GM18873 (cell line): Measurements from ENCODE around the gene BACH2.
A peak's percentile ranks its signal among the peaks of the same experiment; 100 is the strongest.

Experiments
- ATAC-seq: cut with Tn5 transposase; IDR thresholded peaks from one replicate; pipeline ENCODE4 v1.9.1; 2021; ENCODE audit warnings: mild to moderate bottlenecking, moderate library complexity, moderate number of reproducible peaks; ENCODE audit not compliant: unreplicated experiment, low FRiP score

Gene BACH2

DNA sequence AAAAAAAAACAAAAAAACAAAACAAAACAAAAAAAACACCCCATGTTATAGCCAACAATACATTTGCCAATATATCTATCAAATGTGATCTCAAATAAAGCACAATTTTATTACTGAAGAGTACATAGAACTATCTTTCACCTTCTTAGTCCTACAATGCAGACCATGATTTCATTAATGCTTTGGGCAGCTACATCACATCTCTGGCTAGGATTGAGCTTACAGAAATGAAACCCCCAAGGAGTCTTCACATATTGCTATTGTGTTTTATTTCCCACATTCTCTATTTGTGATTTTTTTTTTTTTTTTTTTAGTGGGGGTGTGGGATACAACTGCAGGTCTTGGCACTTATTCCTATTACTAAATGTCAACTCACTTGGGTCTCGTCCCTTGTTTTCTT lies 189.3 kb downstream of the BACH2 start:
- no peak for ATAC-seq

DNA sequence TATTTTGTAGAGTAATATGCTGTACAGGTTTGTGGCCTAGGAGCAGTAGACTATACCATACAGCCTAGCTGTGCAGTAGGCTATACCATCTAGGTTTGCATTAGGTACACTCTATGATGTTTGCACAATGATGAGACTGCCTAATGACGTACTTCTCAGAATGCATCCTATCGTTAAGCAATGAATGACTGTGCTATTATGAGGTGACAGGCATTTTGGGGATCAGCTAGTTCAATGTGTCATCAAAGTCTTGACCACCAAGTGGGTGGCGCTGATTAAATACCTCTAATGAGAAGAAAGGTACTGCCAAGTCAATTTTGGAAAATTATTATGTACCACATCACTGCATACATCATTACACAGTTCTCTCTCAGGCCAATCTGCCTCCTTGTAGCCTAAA lies 190.2 kb downstream of the BACH2 start:
- ATAC-seq, result no peak

DNA sequence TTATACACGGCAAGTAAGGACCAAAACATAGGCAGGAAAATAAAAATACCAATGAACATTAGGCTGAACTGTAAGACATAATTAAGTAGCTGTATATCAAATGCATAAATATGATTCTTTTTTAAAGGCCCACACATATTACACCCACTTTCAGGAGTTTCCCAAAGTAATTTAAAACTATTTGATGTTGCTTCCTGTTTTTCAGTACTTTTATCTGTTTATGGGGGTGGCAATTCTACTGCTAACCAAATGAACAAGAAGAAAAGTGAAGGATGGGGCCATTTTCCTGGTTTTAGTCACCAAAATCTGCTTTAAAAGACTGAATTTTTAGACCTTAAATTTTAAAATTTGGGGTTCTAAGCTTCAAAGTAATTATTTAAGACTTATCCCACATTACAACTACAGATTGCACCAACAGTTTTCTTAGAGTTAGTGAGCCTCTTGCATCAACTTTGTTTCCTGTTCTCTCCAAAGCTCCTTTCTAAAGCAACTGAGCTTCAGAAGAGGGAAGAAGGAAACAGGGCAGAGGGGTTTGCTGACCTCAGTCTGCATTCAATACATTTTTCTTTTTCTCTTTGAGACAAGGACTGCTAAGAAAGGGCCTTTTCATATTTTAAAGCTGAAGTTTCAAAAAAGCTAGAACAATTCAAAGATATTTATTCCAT lies 191.0 kb downstream of the BACH2 start:
- no peak for ATAC-seq

DNA sequence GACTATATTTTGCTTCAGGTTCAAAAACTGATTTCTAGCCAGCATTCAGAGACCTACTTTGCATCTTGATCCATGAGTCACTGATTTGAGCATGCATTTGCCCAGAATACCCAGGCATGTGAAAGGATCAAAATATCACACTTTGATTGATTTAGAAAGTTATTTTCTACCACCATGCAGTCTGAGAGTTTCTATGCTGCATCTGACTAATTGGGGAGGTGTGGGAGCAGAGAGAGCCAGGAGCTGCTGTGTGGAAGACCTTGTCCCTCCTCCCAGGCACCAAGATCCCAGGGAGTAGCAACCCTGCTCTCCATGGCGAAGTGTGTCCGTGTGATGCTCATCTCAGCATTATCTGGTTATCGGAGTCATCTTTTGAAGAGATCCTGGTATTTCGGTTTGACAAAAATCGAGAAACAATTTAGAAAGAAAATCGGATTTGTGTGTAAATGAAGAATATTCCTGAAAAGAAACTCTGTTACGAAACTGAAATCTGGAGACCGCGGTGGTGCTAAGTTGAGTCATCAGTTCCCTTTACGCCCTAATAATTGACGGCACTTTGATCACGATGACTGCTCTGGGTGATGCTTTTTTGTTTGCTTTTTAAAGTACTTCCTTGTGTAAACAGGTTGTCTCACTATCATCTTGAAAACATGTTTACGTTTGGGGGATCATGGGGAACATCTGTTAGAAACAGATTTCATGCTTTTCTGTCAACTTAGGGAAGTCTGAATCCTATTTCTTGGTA lies 193.4 kb downstream of the BACH2 start:
- ATAC-seq, result peak; percentile 66

DNA sequence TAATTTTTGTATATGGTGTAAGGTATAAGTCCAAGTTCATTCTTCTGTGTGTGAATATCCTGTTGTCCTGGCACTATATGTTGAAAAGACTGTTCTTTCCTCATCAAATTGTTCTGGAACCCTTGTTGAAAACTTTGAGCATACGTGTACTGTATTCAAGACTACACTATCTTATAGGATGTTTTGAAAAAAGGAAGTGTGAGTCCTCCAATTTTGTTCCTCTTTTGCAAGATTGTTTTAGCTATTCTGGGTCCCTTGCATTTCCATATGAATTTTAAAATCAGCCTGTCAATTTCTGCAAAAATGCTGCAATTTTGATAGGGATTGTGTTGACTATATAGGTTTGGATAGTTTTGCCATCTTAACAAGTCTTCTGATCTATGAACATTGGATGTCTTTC lies 195.2 kb downstream of the BACH2 start:
- ATAC-seq, result no peak

DNA sequence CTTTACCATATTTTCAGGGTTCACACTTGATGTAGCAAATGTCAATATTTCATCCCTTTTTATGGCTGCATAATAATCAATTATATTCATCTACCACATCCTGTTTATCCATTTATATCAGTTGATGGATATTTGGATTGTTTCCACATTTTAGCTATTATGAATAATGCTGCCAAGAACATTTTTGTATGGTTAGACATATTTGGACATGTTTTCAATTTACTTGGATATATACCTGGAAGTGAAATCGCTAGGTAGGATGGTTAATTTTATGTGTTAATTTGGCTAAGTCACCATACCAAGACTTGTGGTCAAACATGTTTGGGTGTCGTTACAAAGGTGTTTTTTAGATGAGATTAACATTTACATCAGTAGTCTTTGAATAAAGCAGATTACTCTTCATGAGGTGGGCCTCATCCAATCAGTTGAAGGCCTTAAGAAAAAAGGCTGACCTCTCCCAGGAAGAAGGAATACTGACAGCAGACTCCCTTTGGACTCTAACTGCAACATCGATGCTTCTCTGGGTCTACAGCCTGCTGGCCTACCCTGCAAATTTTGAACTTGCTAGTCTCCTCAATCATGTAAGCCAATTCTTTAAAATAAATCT lies 196.5 kb downstream of the BACH2 start:
- no peak for ATAC-seq

DNA sequence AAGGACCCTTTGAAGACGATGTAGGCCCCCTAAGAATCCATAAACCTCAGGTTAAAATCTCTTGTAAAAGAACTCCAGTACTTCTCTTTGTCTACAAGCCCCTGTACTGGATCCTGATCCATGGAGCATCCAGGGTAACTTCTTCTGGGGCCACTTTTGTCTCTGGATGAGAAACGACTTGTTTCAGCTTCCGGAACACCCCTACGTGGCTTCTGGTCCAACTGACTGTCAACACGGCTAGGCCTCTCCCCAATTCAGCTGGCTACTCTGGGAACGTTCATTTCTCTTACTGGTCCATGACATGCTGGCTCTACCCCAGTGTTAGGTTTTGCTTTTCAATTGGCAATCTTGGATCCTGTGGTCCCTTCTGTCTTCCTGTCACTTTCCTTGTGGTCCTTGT lies 198.0 kb downstream of the BACH2 start:
- no peak for ATAC-seq

DNA sequence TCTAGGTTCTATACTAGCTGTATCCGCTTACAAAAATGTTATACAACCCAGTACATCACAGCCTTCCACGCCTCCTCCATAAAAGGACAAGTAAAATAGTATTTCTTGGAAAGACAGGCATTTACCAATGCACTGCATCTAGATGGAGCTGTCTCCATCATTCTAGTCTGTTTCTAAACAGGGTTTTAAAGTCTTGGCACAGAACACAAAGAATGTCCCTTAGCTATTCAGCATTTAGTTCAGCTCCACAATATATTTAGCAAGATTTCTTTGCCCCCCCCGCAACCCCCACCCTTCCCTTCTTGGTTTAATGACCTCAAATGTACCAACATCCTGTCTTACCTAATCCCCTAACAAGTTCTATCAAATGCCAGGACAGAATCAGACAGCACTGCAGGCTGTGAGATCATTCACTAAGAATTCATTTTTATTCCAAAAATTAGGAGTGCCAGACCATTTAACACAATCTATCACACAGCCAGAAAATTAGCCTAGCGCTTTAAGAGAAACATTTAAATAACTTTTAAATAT lies 198.6 kb downstream of the BACH2 start:
- ATAC-seq, result no peak

DNA sequence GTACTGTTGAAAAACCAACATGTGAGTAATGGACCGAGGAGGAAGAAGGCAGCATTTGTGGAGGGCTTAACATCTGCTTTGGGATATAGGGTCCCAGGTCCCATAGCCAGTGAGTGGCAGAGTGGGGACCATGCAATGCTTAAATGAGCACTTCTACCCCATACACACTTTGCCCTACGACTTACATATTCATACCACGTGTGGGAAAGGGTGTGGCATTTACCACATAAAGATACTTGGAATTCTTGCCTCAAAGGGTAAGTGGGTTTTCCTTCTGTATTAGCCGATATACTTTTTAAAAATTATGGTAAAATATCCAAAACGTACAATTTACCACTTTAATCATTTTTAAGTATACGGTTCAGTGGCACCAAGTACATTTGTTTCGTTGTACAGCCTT lies 199.3 kb downstream of the BACH2 start:
- ATAC-seq, result no peak

DNA sequence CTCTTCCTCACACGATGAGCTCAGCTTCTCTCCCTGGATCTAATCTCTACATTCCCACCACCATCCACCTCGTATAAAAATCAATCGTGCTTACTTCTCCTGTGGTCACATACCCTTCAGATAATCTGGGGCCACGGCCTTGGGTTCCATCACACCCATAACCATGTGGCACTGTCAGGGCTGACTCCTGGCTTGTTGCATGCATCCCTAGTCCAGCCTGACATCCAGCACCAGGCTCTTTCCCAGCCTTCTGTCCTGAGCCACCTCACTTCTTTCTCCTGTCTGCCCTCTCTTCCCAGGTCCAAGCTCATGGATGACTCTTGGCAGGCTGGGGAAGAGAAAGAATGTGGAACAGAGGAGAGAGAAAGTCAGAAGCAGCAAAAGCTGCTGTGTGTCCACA lies 199.8 kb downstream of the BACH2 start:
- ATAC-seq, result no peak

DNA sequence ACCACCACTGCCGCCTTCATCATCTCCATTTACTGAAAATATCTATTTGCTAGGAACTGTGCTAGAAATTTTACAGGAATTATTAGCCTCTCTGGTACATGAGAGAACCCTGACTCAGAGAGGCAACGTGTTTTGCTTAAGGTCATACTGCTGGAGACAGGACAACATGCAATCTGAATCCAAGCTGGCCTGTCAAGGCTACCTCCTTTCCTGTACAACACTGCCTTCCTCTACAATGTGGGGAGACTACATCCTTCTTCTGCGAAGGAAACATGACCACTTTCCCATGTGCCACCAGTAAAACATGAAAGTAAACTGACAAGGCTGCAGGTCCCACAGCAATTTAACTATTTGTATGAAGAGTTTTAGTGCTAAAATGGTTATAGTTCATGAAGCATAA lies 200.9 kb downstream of the BACH2 start:
- ATAC-seq, result no peak

DNA sequence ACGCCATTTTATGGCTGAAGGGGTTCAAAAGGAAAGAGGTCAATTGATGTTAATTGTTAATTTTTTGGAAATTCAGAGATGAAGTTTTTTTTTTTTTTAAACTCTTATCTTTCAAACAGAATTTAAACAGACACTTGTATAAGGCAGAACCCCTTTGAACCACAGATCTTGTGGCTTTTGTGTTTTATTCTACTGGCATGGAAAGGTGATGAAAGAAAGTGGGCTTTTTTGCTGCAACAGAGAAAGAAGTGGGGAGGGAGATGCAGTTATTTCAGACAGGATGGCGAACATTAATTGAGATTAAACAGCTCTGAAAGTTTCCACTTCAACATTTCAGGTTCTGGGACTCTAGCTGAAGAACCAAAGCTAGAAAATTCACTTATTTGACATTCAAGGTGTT lies 201.5 kb downstream of the BACH2 start:
- no peak for ATAC-seq

DNA sequence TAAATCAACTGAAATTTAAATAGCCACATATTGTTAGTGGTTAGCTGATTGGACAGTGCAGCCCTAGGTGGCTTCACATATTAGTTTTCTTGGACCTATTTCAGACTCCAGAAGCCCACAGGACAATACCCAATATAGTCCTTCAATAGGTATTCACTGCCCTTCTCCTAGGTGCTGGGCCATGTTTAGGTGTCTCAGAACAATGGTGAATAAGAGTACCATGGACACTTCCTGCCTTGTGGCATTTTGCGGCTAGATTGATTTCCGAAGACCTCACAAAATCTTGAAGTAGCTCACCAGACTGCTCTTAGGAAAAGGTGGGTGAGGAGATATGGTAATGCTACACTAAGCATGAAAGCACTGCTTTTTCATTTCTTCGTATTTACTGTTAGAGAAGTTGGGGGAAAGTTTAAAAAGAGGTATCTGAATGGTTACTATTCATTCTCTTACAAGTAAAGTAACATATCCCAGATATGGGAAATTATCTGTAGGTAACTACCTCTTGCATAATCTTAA lies 203.0 kb downstream of the BACH2 start:
- no peak for ATAC-seq

DNA sequence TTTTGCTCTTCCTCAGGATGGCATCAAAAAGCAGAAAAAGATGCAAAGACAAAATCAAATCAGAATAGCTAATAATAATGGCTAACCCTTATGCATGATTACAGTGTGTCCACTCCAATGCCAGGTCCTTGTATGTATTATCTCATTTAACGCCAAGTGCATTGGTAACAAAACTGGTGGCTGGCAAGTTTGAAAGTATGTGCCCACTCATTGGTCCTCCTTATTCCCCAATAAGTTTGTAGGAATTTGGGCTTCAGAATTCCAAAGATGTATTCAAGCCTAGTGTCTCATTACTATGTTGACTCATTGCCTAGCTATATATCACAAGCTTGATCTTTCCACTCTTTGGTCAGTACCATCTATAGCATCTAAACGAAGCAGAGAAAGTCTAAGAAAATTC lies 205.8 kb downstream of the BACH2 start:
- ATAC-seq, result no peak

DNA sequence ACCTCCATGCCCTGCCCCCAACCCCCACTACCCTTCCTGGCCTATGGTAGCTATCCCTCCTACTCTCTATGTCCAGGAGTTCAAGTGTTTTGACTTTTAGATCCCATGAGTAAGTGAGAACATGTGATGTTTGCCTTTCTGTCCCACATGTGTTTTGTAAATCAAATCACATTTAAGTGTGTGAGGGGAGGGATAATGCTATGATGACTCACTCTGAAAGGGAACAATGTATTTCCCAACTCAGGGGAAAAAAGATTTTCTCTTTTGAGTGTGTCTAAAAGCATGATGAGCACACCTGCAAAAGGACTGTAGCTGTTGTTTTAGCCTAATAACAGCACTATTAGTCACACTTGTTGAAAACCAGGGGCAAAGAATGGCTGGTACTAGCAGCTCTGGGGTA lies 208.6 kb downstream of the BACH2 start:
- no peak for ATAC-seq

DNA sequence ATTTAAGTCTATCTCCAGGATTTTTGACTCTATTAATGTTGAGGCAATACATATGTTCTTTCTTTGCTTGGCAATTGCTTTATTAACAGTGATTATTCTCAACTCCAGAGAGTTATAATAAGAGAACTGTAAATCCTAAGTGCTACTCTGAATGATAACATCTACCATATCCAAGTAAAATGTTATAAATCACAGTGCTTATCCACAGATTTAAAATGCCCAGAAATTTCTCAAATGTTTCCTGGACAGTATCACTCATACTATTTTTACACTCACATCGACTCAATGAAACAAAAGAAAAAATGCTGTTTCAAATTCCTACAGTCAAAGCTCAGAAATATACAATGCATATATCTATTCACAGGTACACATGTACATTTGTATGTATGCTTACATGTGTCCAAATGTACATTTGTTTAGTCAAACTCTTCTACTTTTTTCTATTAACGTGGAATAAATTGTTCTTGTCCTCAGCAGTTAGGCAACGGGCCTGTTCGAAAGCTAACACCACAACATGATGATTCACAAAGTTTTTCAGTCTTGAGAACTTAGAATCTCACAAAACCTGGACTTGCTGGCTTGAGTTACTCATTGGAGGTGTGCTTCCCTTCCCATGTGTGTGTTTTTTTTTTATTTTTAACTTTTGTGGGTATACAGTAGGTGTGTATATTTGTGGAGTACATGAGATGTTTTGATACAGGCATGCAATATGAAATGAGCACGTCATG lies 209.4 kb downstream of the BACH2 start:
- no peak for ATAC-seq

DNA sequence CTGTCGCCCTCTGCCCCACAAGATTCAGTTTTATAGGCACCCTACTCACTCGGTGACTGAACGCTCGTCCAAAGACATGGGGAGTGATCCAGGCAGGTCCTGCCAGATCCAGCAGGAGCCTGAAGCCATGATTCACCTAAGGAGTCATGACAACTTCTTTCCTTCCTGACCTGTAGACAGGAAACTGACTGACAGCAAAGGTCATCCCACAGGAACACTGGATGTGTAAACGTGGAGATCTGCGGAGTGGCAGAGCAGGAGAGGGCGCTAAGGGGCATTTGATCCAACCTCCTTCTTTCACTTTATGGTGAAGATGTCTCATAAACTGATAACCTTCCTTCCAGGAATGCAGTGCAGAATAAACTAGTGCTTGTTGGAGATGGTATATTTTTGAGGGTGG lies 210.1 kb downstream of the BACH2 start:
- no peak for ATAC-seq

DNA sequence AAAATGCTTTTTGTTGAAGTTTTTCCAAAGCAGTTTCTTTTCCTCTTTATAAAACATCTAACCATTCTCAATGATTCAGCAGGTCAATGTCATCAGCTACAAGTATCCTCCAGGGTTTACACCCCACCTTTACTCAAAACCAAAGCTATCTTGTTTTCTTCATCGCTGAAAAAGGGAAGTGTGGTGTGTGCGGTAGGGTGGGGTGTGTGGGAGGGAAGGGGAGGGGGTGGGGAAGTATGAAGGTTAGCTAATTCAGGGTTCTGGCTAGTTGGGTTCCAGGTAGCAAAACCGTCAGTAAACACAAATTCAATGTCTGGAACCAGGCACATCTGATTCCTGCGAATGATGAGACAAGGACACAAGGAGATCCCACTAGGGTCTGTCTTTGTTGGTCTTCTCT lies 212.8 kb downstream of the BACH2 start:
- no peak for ATAC-seq

DNA sequence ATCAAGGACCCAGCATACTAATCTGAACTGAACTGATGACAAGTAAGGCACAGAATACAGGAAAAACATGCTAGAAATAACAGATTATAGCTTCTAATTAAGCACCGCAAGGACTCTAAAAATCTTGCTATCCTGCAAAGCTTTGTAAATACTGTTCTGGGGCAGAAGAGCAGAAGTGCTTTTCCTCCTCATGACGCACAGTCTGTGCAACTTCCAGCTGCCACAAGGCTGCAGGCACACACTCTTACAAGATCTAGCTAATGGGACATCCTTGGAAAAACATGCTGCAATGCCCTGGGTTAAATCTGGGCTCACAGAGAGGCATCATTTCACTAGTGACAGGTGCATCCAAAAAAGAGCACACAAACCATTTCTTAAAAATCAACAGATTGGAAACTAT lies 213.8 kb downstream of the BACH2 start:
- ATAC-seq, result no peak

DNA sequence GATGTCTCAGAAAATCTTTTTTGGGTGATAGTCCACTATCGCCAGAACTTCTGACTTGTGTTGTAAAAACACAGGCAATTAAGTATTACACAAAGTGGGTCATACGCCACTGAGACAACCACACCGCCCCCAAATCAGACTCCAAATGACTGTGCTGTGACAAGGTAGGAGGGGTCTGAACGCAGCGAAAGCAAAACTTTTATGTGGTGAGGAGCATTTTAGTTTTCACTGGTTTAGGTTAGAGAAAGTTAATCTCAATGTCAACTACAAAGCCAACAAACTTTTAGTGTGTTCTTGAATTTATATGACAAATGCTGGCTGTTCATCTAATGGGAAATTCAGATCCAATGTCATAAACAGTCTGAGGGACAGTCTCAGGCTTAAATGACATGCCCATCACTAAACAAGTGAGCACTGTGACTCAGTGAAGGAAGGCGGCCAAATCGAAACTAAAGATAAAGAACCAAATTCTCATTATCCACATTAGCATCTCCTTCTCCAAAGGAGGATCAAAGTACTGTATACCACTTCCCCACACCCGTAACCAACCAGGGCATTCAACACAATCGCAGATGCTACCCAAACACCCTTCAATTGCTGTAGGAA lies 215.7 kb downstream of the BACH2 start:
- ATAC-seq, result peak; percentile 85
